Measurements from ENCODE around the gene NOX5. TPM values are rescaled to one million over a fixed set of nuclear protein-coding genes. Genes with fewer than 3 reads are reported as not detected.

The NOX5 gene
- total and polyA plus RNA-seq, 2 of the 4 experiments (the other 2 are of a cell fraction): 0.07 TPM; not detected in 1

GRCh38 chr15:69098771-69099170 is 84.3 kb downstream of the NOX5 start:
- Histone ChIP-seq H3K18ac (ENCODE audit: low read depth, low read length) (no peak overlapping the region), H2AFZ (replicated peaks; ENCODE audit: low read length, poor library complexity) (no peak overlapping the region), H4K5ac (ENCODE audit: low read depth, low read length) (no peak overlapping the region), H4K91ac (ENCODE audit: insufficient read depth, low read depth, low read length) (no peak overlapping the region), H2BK120ac (ENCODE audit: low read depth, low read length) (no peak overlapping the region), H2BK15ac (ENCODE audit: low read depth, low read length) (no peak overlapping the region), H4K20me1 (ENCODE audit: insufficient read depth, low read length) (no peaks in the 10 kb centered on the region), H3K4me3 (ENCODE audit: insufficient read depth, low read depth, low read length) (no peak overlapping the region), H2AK9ac (replicated peaks; ENCODE audit: low read depth, low read length, poor library complexity) (no peak overlapping the region), H3K14ac (replicated peaks; ENCODE audit: low read depth, low read length) (no peak overlapping the region), H2BK5ac (ENCODE audit: low read depth, low read length, poor library complexity, severe bottlenecking) (no peak overlapping the region), H3K9me1 (ENCODE audit: insufficient read depth, low read length) (no peaks in the 10 kb centered on the region; the same call in 1 of the 2 replicates), H3K23ac (ENCODE audit: low read depth, low read length) (no peak overlapping the region), H3K27me3 (ENCODE audit: control insufficient read depth, insufficient read depth, low read length) (peaks cover 69% of the 10 kb centered on the region), H2BK20ac (ENCODE audit: low read depth, low read length) (no peak overlapping the region), H2AK5ac (ENCODE audit: low read depth, low read length) (no peak overlapping the region), H3K4me1 (ENCODE audit: control insufficient read depth, insufficient read depth, low read length) (no peaks in the 10 kb centered on the region), H3K56ac (ENCODE audit: extremely low read depth, insufficient read depth, low read length) (no peak overlapping the region), H3K4me2 (ENCODE audit: low read depth, low read length) (no peak overlapping the region), H3K4ac (ENCODE audit: low read depth, low read length) (no peak overlapping the region), H3K79me1 (ENCODE audit: low read depth in 1 of 2, low read length in 2 of 2) (no peaks in the 10 kb centered on the region), H4K8ac (ENCODE audit: low read depth in 2 of 2, low read length in 2 of 2) (no peak overlapping the region), H3K27ac (ENCODE audit: insufficient read depth, low read length) (no peak overlapping the region), H3K36me3 (ENCODE audit: control insufficient read depth, insufficient read depth, low read length) (no peaks in the 10 kb centered on the region), H3K9me3 (ENCODE audit: control insufficient read depth, insufficient read depth, low read length) (no peaks in the 10 kb centered on the region), H3K9ac (ENCODE audit: low read depth, low read length) (no peak overlapping the region)
- DNase-seq: no peak
- CTCF ChIA-PET: interaction anchor here (1.5 kb wide), 1 partner anchor 63 kb away, joined by 3 read pairs; no protein-coding TSS in a partner anchor
- in situ Hi-C loops (cut with MboI; ENCODE audit: low sequenced_read_pairs) (no loop called here), intact Hi-C loops (cut with micrococcal nuclease) (no loop called here), dilution Hi-C loops (cut with HindIII; ENCODE audit: low sequenced_read_pairs, unreplicated experiment) (no loop called here)
- no TSS peak for BruUV-seq (replicated peaks)
- WGBS, 2 experiments (ENCODE audit: extremely low coverage in 2 of 2, insufficient read length in 1 of 2): no CpG with 5 or more reads among the region's 7 CpGs
- TF ChIP-seq RAD21 (IDR thresholded peaks at IDR 0.05; ENCODE audit: low read length) (no peak), FOS (IDR thresholded peaks at IDR 0.05; ENCODE audit: low read depth, low read length) (no peak), MXI1 (IDR thresholded peaks at IDR 0.05; ENCODE audit: borderline replicate concordance, low read depth, low read length) (no peak), POLR2A (IDR thresholded peaks at IDR 0.05; ENCODE audit: low read depth, low read length) (no peak), MAZ (IDR thresholded peaks at IDR 0.05; ENCODE audit: borderline replicate concordance, low read depth, low read length) (no peak), RCOR1 (IDR thresholded peaks at IDR 0.05; ENCODE audit: insufficient replicate concordance, low read length) (no peak), CHD1 (IDR thresholded peaks at IDR 0.05; ENCODE audit: low read depth, low read length) (no peak), MAFK (IDR thresholded peaks at IDR 0.05; ENCODE audit: low read depth, low read length) (no peak), CEBPB (IDR thresholded peaks at IDR 0.05; ENCODE audit: low read depth, low read length) (no peak), ELK1 (IDR thresholded peaks at IDR 0.05; ENCODE audit: borderline replicate concordance, low read depth, low read length) (no peak), BHLHE40 (IDR thresholded peaks at IDR 0.05; ENCODE audit: low read depth, low read length) (no peak), RFX5 (IDR thresholded peaks at IDR 0.05; ENCODE audit: low read depth, low read length) (no peak), USF2 (IDR thresholded peaks at IDR 0.05; ENCODE audit: low read depth, low read length) (no peak), CTCF (conservative IDR thresholded peaks at IDR 0.05; ENCODE audit: low read depth, low read length) (no peak), SMC3 (IDR thresholded peaks at IDR 0.05; ENCODE audit: low read depth, low read length) (no peak), NFE2L2 (IDR thresholded peaks at IDR 0.05; ENCODE audit: low read depth, low read length) (no peak)
- POLR2A ChIA-PET (ENCODE audit: unreplicated experiment): no interaction called here
- no peak for ATAC-seq (ENCODE audit: low read depth)
